Measurements from ENCODE around the gene OR52L1. TPM values are rescaled to one million over a fixed set of nuclear protein-coding genes. Genes with fewer than 3 reads are reported as not detected.
A peak's percentile ranks its signal among the peaks of the same experiment; 100 is the strongest.

Gene OR52L1
- total and polyA plus RNA-seq, 2 of the 8 experiments (the other 6 are each of a cell fraction or from before 2014, with no cell fraction given) = 0.24 TPM; not detected in 1

DNA sequence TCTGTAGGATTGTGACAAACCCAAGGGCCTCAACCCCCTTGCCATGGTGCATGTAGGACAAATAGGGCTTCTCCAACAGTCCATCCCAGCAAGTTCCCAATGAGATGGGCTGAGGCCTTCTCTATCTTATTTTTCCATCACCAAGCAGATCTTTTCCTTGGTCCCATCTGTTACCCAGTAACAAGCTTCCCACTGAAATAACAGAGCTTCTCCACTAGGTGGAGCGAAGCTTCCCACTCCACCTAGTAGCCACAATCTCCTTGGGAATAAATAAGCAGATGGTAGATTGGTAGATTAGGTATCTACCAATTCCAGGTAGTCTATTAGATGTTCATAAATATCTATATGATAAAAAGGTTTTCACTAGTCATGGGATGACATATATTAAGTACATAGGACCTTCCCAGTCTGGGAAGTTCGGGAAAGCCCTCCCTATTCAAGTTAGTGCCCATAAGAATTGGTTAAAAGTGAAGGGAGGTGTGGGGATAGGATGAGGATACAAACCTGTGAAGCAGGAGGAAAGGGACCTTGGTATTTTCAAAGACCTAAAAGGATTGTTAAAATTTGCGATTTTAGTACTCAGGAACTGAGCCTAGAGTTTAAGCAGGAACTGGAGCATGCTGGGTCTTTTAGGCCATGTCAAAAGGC lies 5.9 kb upstream of the OR52L1 start:
- Histone ChIP-seq H2BK5ac (ENCODE audit: low read depth, low read length) (no peak overlapping the region), H2BK20ac (ENCODE audit: low read length) (no peak overlapping the region), H2AK5ac (ENCODE audit: low read depth, low read length) (no peak overlapping the region), H3K79me2 (ENCODE audit: control insufficient read depth in 1 of 2, insufficient read depth in 2 of 2, low read length in 2 of 2) (no peaks in the 10 kb centered on the region), H3K23me2 (ENCODE audit: low read depth, low read length) (no peaks in the 10 kb centered on the region), H4K8ac (ENCODE audit: extremely low read depth, insufficient read depth, low read length) (no peak overlapping the region), H3K4ac (replicated peaks; ENCODE audit: insufficient read length, low read depth, low read length) (no peak overlapping the region), H2AFZ (ENCODE audit: low read length) (no peak overlapping the region; the same call in 1 of the 2 replicates), H4K20me1 (replicated peaks in 1 of 2; ENCODE audit: control insufficient read depth in 1 of 2, insufficient read depth in 2 of 2, low read length in 2 of 2) (no peaks in the 10 kb centered on the region), H3K27ac (ENCODE audit: low read depth, low read length) (no peak overlapping the region), H2BK12ac (ENCODE audit: low read depth, low read length) (no peak overlapping the region), H4K91ac (replicated peaks; ENCODE audit: insufficient read length, low read length) (no peak overlapping the region), H3K4me3 (ENCODE audit: extremely low read depth in 1 of 4, insufficient read depth in 2 of 4, low read depth in 3 of 4, low read length in 4 of 4) (no peak overlapping the region), H3K79me1 (ENCODE audit: low read depth, low read length) (no peaks in the 10 kb centered on the region), H3K9ac (replicated peaks in 1 of 4; ENCODE audit: extremely low read depth in 1 of 4, low read depth in 3 of 4, low read length in 3 of 4) (no peak overlapping the region), H2BK15ac (ENCODE audit: low read length) (no peak overlapping the region), H2BK120ac (replicated peaks; ENCODE audit: low read depth, low read length) (no peak overlapping the region), H3K27me3 (replicated peaks in 1 of 4; ENCODE audit: control insufficient read depth in 3 of 4, extremely low read depth in 1 of 4, insufficient read depth in 3 of 4, low read length in 3 of 4) (no peaks in the 10 kb centered on the region), H3K23ac (ENCODE audit: insufficient read length) (no peak overlapping the region), H3K36me3 (ENCODE audit: control insufficient read depth in 2 of 4, insufficient read depth in 4 of 4, low read length in 3 of 4) (no peaks in the 10 kb centered on the region), H3K9me3 (ENCODE audit: insufficient read depth in 2 of 2, low read depth in 1 of 2, low read length in 1 of 2) (no peaks in the 10 kb centered on the region; a peak in 1 of 4 replicates), H3K14ac (ENCODE audit: insufficient read length) (no peak overlapping the region), H4K5ac (ENCODE audit: insufficient read length, low read depth, low read length) (no peak overlapping the region), H3K56ac (replicated peaks; ENCODE audit: insufficient read length, low read depth, low read length) (no peak overlapping the region), H3K4me2 (ENCODE audit: insufficient read depth in 1 of 2, low read depth in 2 of 2, low read length in 2 of 2) (no peak overlapping the region), H3K18ac (ENCODE audit: extremely low read depth, low read length) (no peak overlapping the region), H3K4me1 (replicated peaks in 1 of 4; ENCODE audit: control insufficient read depth in 3 of 4, insufficient read depth in 4 of 4, low read length in 3 of 4) (no peaks in the 10 kb centered on the region)
- ChIA-PET CTCF (ENCODE audit: partially characterized antibody) (interaction anchor here (0.6 to 3.0 kb wide), 33 partner anchors 9 to 825 kb away, joined by 3 to 21 read pairs (median 3); partner anchors contain the start of genes FHIP1B and OR56A1), POLR2A (ENCODE audit: partially characterized antibody) (no interaction called here)
- no peak for DNase-seq (ENCODE audit: low read depth in 1 of 2, low spot score in 2 of 2)
- peak; percentile 65 for FAIRE-seq
- WGBS, 2 experiments (ENCODE audit: extremely low coverage in 1 of 2, insufficient coverage in 1 of 2, insufficient read length in 1 of 2, insufficient replicate concordance in 2 of 2, low coverage in 1 of 2, low lambda C conversion rate in 2 of 2, missing lambda C conversion rate in 1 of 2) = 60% methylated on average over 3 of the region's 3 CpGs; no CpG with 5 or more reads in 1 of the 2 experiments
- TF ChIP-seq YY1 (IDR thresholded peaks at IDR 0.05; ENCODE audit: low read depth, low read length) (no peak), GTF2F1 (IDR thresholded peaks at IDR 0.05; ENCODE audit: borderline replicate concordance, low read depth, low read length) (no peak), MAFK (IDR thresholded peaks at IDR 0.05; ENCODE audit: low read depth, low read length) (no peak), CREB1 (IDR thresholded peaks at IDR 0.05) (no peak), RAD21 (IDR thresholded peaks at IDR 0.05 in 1 of 2, conservative IDR thresholded peaks at IDR 0.05 in 1 of 2; ENCODE audit: low read depth in 2 of 2, low read length in 2 of 2) (peak; percentile 55 to 63), SIRT6 (IDR thresholded peaks at IDR 0.05; ENCODE audit: low read length) (no peak), TAF7 (optimal IDR thresholded peaks at IDR 0.05; ENCODE audit: borderline replicate concordance, low read depth, low read length) (no peak)
- TF ChIP-seq, protein P1, sequence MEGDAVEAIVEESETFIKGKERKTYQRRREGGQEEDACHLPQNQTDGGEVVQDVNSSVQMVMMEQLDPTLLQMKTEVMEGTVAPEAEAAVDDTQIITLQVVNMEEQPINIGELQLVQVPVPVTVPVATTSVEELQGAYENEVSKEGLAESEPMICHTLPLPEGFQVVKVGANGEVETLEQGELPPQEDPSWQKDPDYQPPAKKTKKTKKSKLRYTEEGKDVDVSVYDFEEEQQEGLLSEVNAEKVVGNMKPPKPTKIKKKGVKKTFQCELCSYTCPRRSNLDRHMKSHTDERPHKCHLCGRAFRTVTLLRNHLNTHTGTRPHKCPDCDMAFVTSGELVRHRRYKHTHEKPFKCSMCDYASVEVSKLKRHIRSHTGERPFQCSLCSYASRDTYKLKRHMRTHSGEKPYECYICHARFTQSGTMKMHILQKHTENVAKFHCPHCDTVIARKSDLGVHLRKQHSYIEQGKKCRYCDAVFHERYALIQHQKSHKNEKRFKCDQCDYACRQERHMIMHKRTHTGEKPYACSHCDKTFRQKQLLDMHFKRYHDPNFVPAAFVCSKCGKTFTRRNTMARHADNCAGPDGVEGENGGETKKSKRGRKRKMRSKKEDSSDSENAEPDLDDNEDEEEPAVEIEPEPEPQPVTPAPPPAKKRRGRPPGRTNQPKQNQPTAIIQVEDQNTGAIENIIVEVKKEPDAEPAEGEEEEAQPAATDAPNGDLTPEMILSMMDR (IDR thresholded peaks at IDR 0.05; ENCODE audit: control extremely low read depth in 1 of 3, insufficient read depth in 1 of 3, low read depth in 1 of 3, low read length in 3 of 3) = peak in 2 of 3 experiments; percentile 55 to 74; a peak in 3 of 4 replicates

All from H1 (cell line).